ENCODE data around the gene GBF1. TPM values are rescaled to one million over a fixed set of nuclear protein-coding genes. Genes with fewer than 3 reads are reported as not detected.
A peak's percentile ranks its signal among the peaks of the same experiment; 100 is the strongest.

Gene GBF1
- total and polyA plus RNA-seq, 2 of the 13 experiments (the other 11 are each of a cell fraction or from before 2014, with no cell fraction given) = 17.1 to 21.9 TPM

GRCh38 chr10:102419269-102420180 is 174.2 kb downstream of the GBF1 start (continued):
- TF ChIP-seq ZNF362 (CRISPR knock-in tag; IDR thresholded peaks at IDR 0.05; ENCODE audit: borderline replicate concordance) = no peak
- TF ChIP-seq RBFOX2 (IDR thresholded peaks at IDR 0.05; ENCODE audit: low read depth, low read length) = 0 out of 2 replicates have a peak, but pooled peaks have one; percentile 26
- no peak for TF ChIP-seq FOSL2 (CRISPR knock-in tag; IDR thresholded peaks at IDR 0.05)
- no peak; the same call in none of the 2 replicates for TF ChIP-seq ZBTB7A (CRISPR knock-in tag; IDR thresholded peaks at IDR 0.05)
- TF ChIP-seq ETV5 (CRISPR knock-in tag; IDR thresholded peaks at IDR 0.05; ENCODE audit: borderline replicate concordance) = 0 out of 2 replicates have a peak, but pooled peaks have one; percentile 30
- peak; percentile 89; the same call in 1 of the 2 replicates for TF ChIP-seq ZSCAN9 (CRISPR knock-in tag; IDR thresholded peaks at IDR 0.05; ENCODE audit: borderline replicate concordance)
- no peak; the same call in 1 of the 2 replicates for TF ChIP-seq KDM5A (IDR thresholded peaks at IDR 0.05; ENCODE audit: borderline replicate concordance, low read length)
- TF ChIP-seq ZKSCAN5 (CRISPR knock-in tag; IDR thresholded peaks at IDR 0.05) = no peak
- no peak for TF ChIP-seq STAG1 (CRISPR knock-in tag; IDR thresholded peaks at IDR 0.05)
- TF ChIP-seq SP5 (CRISPR knock-in tag; IDR thresholded peaks at IDR 0.05; ENCODE audit: borderline replicate concordance, low read depth) = no peak
- TF ChIP-seq FOXO4 (CRISPR knock-in tag; conservative IDR thresholded peaks at IDR 0.05) = no peak
- peak; percentile 31 for TF ChIP-seq ZNF451 (CRISPR knock-in tag; IDR thresholded peaks at IDR 0.05)
- TF ChIP-seq ZFP41 (CRISPR knock-in tag; IDR thresholded peaks at IDR 0.05; ENCODE audit: borderline replicate concordance) = no peak
- no peak for TF ChIP-seq MYNN (CRISPR knock-in tag; IDR thresholded peaks at IDR 0.05; ENCODE audit: low read depth)
- TF ChIP-seq TBX2 (CRISPR knock-in tag; IDR thresholded peaks at IDR 0.05; ENCODE audit: borderline replicate concordance) = no peak
- TF ChIP-seq ZNF720 (CRISPR knock-in tag; IDR thresholded peaks at IDR 0.05) = no peak
- TF ChIP-seq, protein P1, sequence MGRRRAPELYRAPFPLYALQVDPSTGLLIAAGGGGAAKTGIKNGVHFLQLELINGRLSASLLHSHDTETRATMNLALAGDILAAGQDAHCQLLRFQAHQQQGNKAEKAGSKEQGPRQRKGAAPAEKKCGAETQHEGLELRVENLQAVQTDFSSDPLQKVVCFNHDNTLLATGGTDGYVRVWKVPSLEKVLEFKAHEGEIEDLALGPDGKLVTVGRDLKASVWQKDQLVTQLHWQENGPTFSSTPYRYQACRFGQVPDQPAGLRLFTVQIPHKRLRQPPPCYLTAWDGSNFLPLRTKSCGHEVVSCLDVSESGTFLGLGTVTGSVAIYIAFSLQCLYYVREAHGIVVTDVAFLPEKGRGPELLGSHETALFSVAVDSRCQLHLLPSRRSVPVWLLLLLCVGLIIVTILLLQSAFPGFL (CRISPR knock-in tag; IDR thresholded peaks at IDR 0.05) = 0 out of 2 replicates have a peak, but pooled peaks have one; percentile 70
- no peak for TF ChIP-seq ZNF878 (CRISPR knock-in tag; IDR thresholded peaks at IDR 0.05)
- 0 out of 2 replicates have a peak, but pooled peaks have one; percentile 59 for TF ChIP-seq TEAD2 (CRISPR knock-in tag; IDR thresholded peaks at IDR 0.05)
- TF ChIP-seq AHR (CRISPR knock-in tag; IDR thresholded peaks at IDR 0.05) = no peak
- no peak for TF ChIP-seq TAF15 (IDR thresholded peaks at IDR 0.05; ENCODE audit: low read depth, low read length, poor library complexity, severe bottlenecking)
